GM12878 (cell line): ENCODE measurements around the gene SLC22A3. TPM values are rescaled to one million over a fixed set of nuclear protein-coding genes. Genes with fewer than 3 reads are reported as not detected.

Experiments
- ATAC-seq: fragments of 200-7000 bp; cut with Tn5 transposase; 3 replicates; pipeline ENCODE4 v1.9.1; 2020; ENCODE audit warnings: mild to moderate bottlenecking, moderate library complexity
- BruUV-seq: library from RNA; stranded (reverse); fragments of 400-500 nt; replicated peaks from 2 replicates; lab custom pipeline; 2021; lab: Mats Ljungman, UMichigan
- CTCF ChIA-PET: fragments of 300-600 bp; sonication (Branson Sonifier 250); formaldehyde crosslinking; extraction: SDS; loops from one replicate; lab custom pipeline; 2021; ENCODE audit warnings: inconsistent platforms; lab: Yijun Ruan, JAX
- POLR2A ChIA-PET: fragments of 350-600 bp; formaldehyde crosslinking; extraction: SDS; loops from one replicate; lab custom pipeline; 2021; ENCODE audit warnings: inconsistent platforms; lab: Charles Lee
- RAD21 ChIA-PET: fragments of 300-600 bp; sonication (Branson Sonifier 250); formaldehyde crosslinking; loops from one replicate; lab custom pipeline; 2023; ENCODE audit warnings: antibody characterized with exemption; ENCODE audit not compliant: unreplicated experiment; lab: Charles Lee
- SMC1A ChIA-PET: fragments of 300-600 bp; sonication (Branson Sonifier 250); formaldehyde crosslinking; loops from one replicate; lab custom pipeline; 2023; ENCODE audit not compliant: unreplicated experiment, uncharacterized antibody; lab: Charles Lee
- DNase-seq: peaks from one replicate; pipeline ENCODE4 v3.0.0-alpha.2; 2011; ENCODE audit warnings: low read depth, low spot score
- FAIRE-seq: peaks from 3 replicates; lab custom pipeline; 2011; peaks lifted over from hg19 to GRCh38; lab: Jason Lieb, UNC
- H2AFZ ChIP-seq: 2 replicates; pipeline ENCODE4 v1.6.0; 2011; ENCODE audit warnings: low read depth, low read length, control low read depth; ENCODE audit not compliant: control insufficient read depth
- H3K27ac ChIP-seq: 2 replicates; pipeline ENCODE4 v1.5.1; 2011; ENCODE audit warnings: control low read depth; ENCODE audit not compliant: control insufficient read depth, insufficient read depth
- H3K27me3 ChIP-seq, 2 experiments: replicated peaks in 1 of 2; 2 replicates each; pipeline versions ENCODE4 v1.6.0 to v1.6.1; 2011; ENCODE audit warnings: low read length in 1 of 2; ENCODE audit not compliant: control insufficient read depth in 2 of 2, insufficient read depth in 2 of 2
- H3K36me3 ChIP-seq, 2 experiments: 2 replicates each; pipeline ENCODE4 v1.5.1; 2011; ENCODE audit warnings: low read length in 1 of 2; ENCODE audit not compliant: control insufficient read depth in 2 of 2, insufficient read depth in 2 of 2
- H3K4me1 ChIP-seq: 2 replicates; pipeline ENCODE4 v1.6.1; 2011; ENCODE audit warnings: mild to moderate bottlenecking, low read length, moderate library complexity, mixed read lengths; ENCODE audit not compliant: control insufficient read depth, insufficient read depth
- H3K4me2 ChIP-seq: 2 replicates; pipeline ENCODE4 v1.6.0; 2011; ENCODE audit warnings: control low read depth; ENCODE audit not compliant: control insufficient read depth, insufficient read depth
- H3K4me3 ChIP-seq: fragments of 200-600 bp; sonication (generic); 2 replicates; pipeline ENCODE4 v1.5.1; 2016
- H3K79me2 ChIP-seq: 2 replicates; pipeline ENCODE4 v1.6.0; 2011; ENCODE audit warnings: low read length; ENCODE audit not compliant: control insufficient read depth, insufficient read depth
- H3K9ac ChIP-seq: 2 replicates; pipeline ENCODE4 v1.8.0; 2011; ENCODE audit warnings: low read length, control low read depth, mixed read lengths; ENCODE audit not compliant: control insufficient read depth, insufficient read depth
- H3K9me3 ChIP-seq: replicated peaks from 3 replicates; pipeline ENCODE4 v1.5.1; 2011; ENCODE audit warnings: mild to moderate bottlenecking, low read length; ENCODE audit not compliant: control insufficient read depth, insufficient read depth
- H4K20me1 ChIP-seq: 2 replicates; pipeline ENCODE4 v1.6.0; 2011; ENCODE audit not compliant: control insufficient read depth, insufficient read depth
- BRCA1 ChIP-seq: IDR thresholded peaks from 2 replicates; pipeline ENCODE4 v1.6.1; 2011; ENCODE audit warnings: low read depth, low read length, improper control_type of control experiment
- CHD4 ChIP-seq: fragments of 200-600 bp; sonication (generic); IDR thresholded peaks from 2 replicates; pipeline ENCODE4 v1.6.1; 2016; ENCODE audit warnings: mild to moderate bottlenecking
- CREB1 ChIP-seq: IDR thresholded peaks from 2 replicates; pipeline ENCODE4 v1.6.1; 2012; ENCODE audit warnings: low read depth, mild to moderate bottlenecking, inconsistent platforms
- EGR1 ChIP-seq, 2 experiments: IDR thresholded peaks; 1 replicate in 1 of 2; 2 replicates in 1 of 2; pipeline ENCODE4 v1.6.1; 2011 to 2012; ENCODE audit warnings: low read depth in 2 of 2, low read length in 2 of 2, borderline replicate concordance in 1 of 2, mild to moderate bottlenecking in 1 of 2, moderate library complexity in 1 of 2
- HCFC1 ChIP-seq: fragments of 150-350 bp; IDR thresholded peaks from 2 replicates; pipeline ENCODE4 v1.6.1; 2014; ENCODE audit warnings: low read length
- HSF1 ChIP-seq: fragments of 150-350 bp; IDR thresholded peaks from 2 replicates; pipeline ENCODE4 v1.6.1; 2014; ENCODE audit warnings: mild to moderate bottlenecking, low read depth, low read length
- KDM1A ChIP-seq: fragments of 200-600 bp; sonication (generic); IDR thresholded peaks from 2 replicates; pipeline ENCODE4 v1.6.1; 2016; ENCODE audit warnings: borderline replicate concordance
- KLF5 ChIP-seq: fragments of 450-650 bp; IDR thresholded peaks from 2 replicates; pipeline ENCODE4 v1.6.1; 2014; ENCODE audit warnings: mild to moderate bottlenecking; ENCODE audit not compliant: partially characterized antibody
- MEF2A ChIP-seq: IDR thresholded peaks from 2 replicates; pipeline ENCODE4 v1.6.1; 2011; ENCODE audit warnings: low read depth, mild to moderate bottlenecking, low read length, moderate library complexity; ENCODE audit not compliant: insufficient read depth
- MYB ChIP-seq: fragments of 150-350 bp; IDR thresholded peaks from 2 replicates; pipeline ENCODE4 v1.6.1; 2014; ENCODE audit warnings: mild to moderate bottlenecking, low read depth, low read length, borderline replicate concordance
- POLR2AphosphoS5 ChIP-seq: IDR thresholded peaks from 2 replicates; pipeline ENCODE4 v1.6.1; 2011; ENCODE audit warnings: mild to moderate bottlenecking, low read length, inconsistent platforms
- RAD21 ChIP-seq: IDR thresholded peaks from 2 replicates; pipeline ENCODE4 v1.6.1; 2011; ENCODE audit warnings: mild to moderate bottlenecking, low read depth, low read length, moderate library complexity; ENCODE audit not compliant: insufficient read depth
- RAD51 ChIP-seq: fragments of 450-650 bp; IDR thresholded peaks from 2 replicates; pipeline ENCODE4 v1.6.1; 2016; ENCODE audit warnings: moderate library complexity, mild to moderate bottlenecking, inconsistent platforms
- RBBP5 ChIP-seq: fragments of 200-600 bp; sonication (generic); conservative IDR thresholded peaks from 2 replicates; pipeline ENCODE4 v1.6.1; 2016
- REST ChIP-seq: IDR thresholded peaks from 2 replicates; pipeline ENCODE4 v1.6.1; 2012; ENCODE audit warnings: mild to moderate bottlenecking, low read depth, low read length
- RFX5 ChIP-seq: IDR thresholded peaks from 2 replicates; pipeline ENCODE4 v1.6.1; 2011; ENCODE audit warnings: low read depth, low read length, improper control_type of control experiment
- SUZ12 ChIP-seq: fragments of 200-600 bp; sonication (generic); IDR thresholded peaks from one replicate; pipeline ENCODE4 v1.6.1; 2018; ENCODE audit warnings: antibody characterized with exemption, mild to moderate bottlenecking; ENCODE audit not compliant: unreplicated experiment
- TCF12 ChIP-seq: IDR thresholded peaks from 2 replicates; pipeline ENCODE4 v1.6.1; 2011; ENCODE audit warnings: low read depth, mild to moderate bottlenecking, low read length
- YY1 ChIP-seq: IDR thresholded peaks from 2 replicates; pipeline ENCODE4 v1.6.1; 2011; ENCODE audit warnings: low read depth, mild to moderate bottlenecking, low read length
- ZNF217 ChIP-seq: fragments of 450-650 bp; IDR thresholded peaks from 2 replicates; pipeline ENCODE4 v1.6.1; 2017; ENCODE audit warnings: antibody characterized with exemption, mild to moderate bottlenecking
- WGBS: methylation state at CpG from one replicate; pipeline ENCODE4 v1.1.6; 2016; ENCODE audit warnings: low lambda C conversion rate; ENCODE audit not compliant: insufficient replicate concordance, insufficient coverage; ENCODE audit errors: missing lambda C conversion rate; 5-methylcytosine and 5-hydroxymethylcytosine counted together
- in situ Hi-C: fragments of 300-500 bp; cut with MboI; formaldehyde crosslinking; loops from 9 replicates; pipeline ENCODE4 v1.14.3; 2018; ENCODE audit warnings: mixed read lengths
- intact Hi-C: fragments of 100-400 bp; cut with micrococcal nuclease; formaldehyde crosslinking; loops from one replicate; pipeline ENCODE4 v1.14.2; 2022; ENCODE audit not compliant: unreplicated experiment
- polyA plus RNA-seq, 11 experiments: library from polyadenylated mRNA; depleted of rRNA in 4 of 11; unstranded in 6 of 11; stranded (reverse) in 5 of 11; fragments of >200 nt; fragmentation: Nextera tagmentation in 4 of 11; fragmentation: Illumina TruSeq in 1 of 11; extraction: Ambion mirVana in 4 of 11; extraction: Trizol in 1 of 11; gene quantifications; 1 replicate in 1 of 11; 2 replicates in 10 of 11; pipeline versions ENCODE4 v1.2.1 to v1.2.3, GENCODE V29; 2011 to 2016; ENCODE audit warnings: inconsistent platforms in 2 of 11, missing spikeins in 2 of 11, low read depth in 1 of 11
- total RNA-seq, 4 experiments: library from RNA; depleted of rRNA in 3 of 4; stranded (reverse); fragments of >200 nt in 3 of 4; fragmentation: Illumina TruSeq in 1 of 4; extraction: Trizol in 1 of 4; gene quantifications; 2 replicates each; pipeline versions ENCODE4 v1.2.1 to v1.2.3, GENCODE V29; 2013 to 2021

Gene SLC22A3
- total and polyA plus RNA-seq, 10 of the 15 experiments (the other 5 are each of a cell fraction or from before 2014, with no cell fraction given) = 0.07 to 0.15 TPM; not detected in 8

GRCh38 chr6:160462551-160463109 lies 114.5 kb downstream of the SLC22A3 start:
- RAD21 ChIA-PET = no interaction called here
- Histone ChIP-seq H3K79me2 (no peaks in the 10 kb centered on the region), H3K9ac (no peak overlapping the region), H3K36me3 (no peaks in the 10 kb centered on the region), H3K4me2 (peak overlapping the region; percentile 79), H4K20me1 (no peaks in the 10 kb centered on the region), H3K4me3 (no peak overlapping the region), H3K9me3 (no peaks in the 10 kb centered on the region; the same call in 2 of the 3 replicates), H3K4me1 (peaks cover 18% of the 10 kb centered on the region), H2AFZ (no peak overlapping the region; the same call in 1 of the 2 replicates), H3K27ac (peak overlapping the region; percentile 11; the same call in 1 of the 2 replicates), H3K27me3 (no peaks in the 10 kb centered on the region)
- CTCF ChIA-PET = interaction anchor here (1.1 to 2.4 kb wide), 2 partner anchors 8 to 599 kb away, joined by 3 to 8 read pairs; no protein-coding TSS in a partner anchor
- FAIRE-seq (peak; percentile 64), ATAC-seq (peak; percentile 86), DNase-seq (peak; percentile 69)
- POLR2A ChIA-PET = no interaction called here
- in situ Hi-C loops = loop anchor here (25.0 kb wide), 1 partner anchor 750 kb away; no protein-coding TSS in a partner anchor
- WGBS = 6% methylated on average over 3 of the region's 3 CpGs
- BruUV-seq = no TSS peak
- SMC1A ChIA-PET = no interaction called here
- intact Hi-C loops = loop anchor here (1.0 kb wide), 1 partner anchor 73 kb away; no protein-coding TSS in a partner anchor
- TF ChIP-seq RBBP5 (no peak), HCFC1 (no peak), REST (no peak), SUZ12 (no peak), MEF2A (0 out of 2 replicates have a peak, but pooled peaks have one; percentile 19), BRCA1 (no peak), YY1 (no peak), RAD51 (no peak), CHD4 (no peak), KLF5 (no peak), POLR2AphosphoS5 (no peak), MYB (no peak), HSF1 (no peak), EGR1 (IDR thresholded peaks at IDR 0.05; ENCODE audit: borderline replicate concordance in 1 of 2, low read depth in 2 of 2, low read length in 2 of 2) (no peak), CREB1 (0 out of 2 replicates have a peak, but pooled peaks have one; percentile 27), RAD21 (no peak), ZNF217 (no peak), RFX5 (no peak), TCF12 (0 out of 2 replicates have a peak, but pooled peaks have one; percentile 26), KDM1A (no peak)
